PC-3 (cell line): ENCODE measurements around the gene SMIM26. TPM values are rescaled to one million over a fixed set of nuclear protein-coding genes. Genes with fewer than 3 reads are reported as not detected.
A peak's percentile ranks its signal among the peaks of the same experiment; 100 is the strongest.
"Not testable (repeated sequence)": the region's sequence is repeated elsewhere in the genome, so short reads cannot be mapped to it uniquely, and the experiment has no call there.

Experiments
- ATAC-seq: fragments of 200-7000 bp; cut with Tn5 transposase; 2 replicates; pipeline ENCODE4 v1.9.1; 2020; ENCODE audit warnings: mild to moderate bottlenecking, moderate library complexity
- Bru-seq: library from RNA; stranded (reverse); fragments of 400-500 nt; gene quantifications from one replicate; lab custom pipeline; 2021; lab: Mats Ljungman, UMichigan
- BruChase-seq, 2 experiments: library from RNA; stranded (reverse); fragments of 400-500 nt; gene quantifications; one replicate each; lab custom pipeline; 2021; lab: Mats Ljungman, UMichigan
- BruUV-seq: library from RNA; stranded (reverse); fragments of 400-500 nt; replicated peaks from 2 replicates; lab custom pipeline; 2021; lab: Mats Ljungman, UMichigan
- CTCF ChIA-PET: fragments of 300-600 bp; sonication (Branson Sonifier 250); formaldehyde crosslinking; loops from one replicate; lab custom pipeline; 2022; ENCODE audit warnings: antibody characterized with exemption; lab: Charles Lee
- POLR2A ChIA-PET: fragments of 300-600 bp; sonication (Branson Sonifier 250); formaldehyde crosslinking; loops from one replicate; lab custom pipeline; 2022; ENCODE audit warnings: antibody characterized with exemption; ENCODE audit not compliant: unreplicated experiment; lab: Charles Lee
- DNase-seq: peaks from one replicate; pipeline ENCODE4 v3.0.0-alpha.2; 2015
- H2AFZ ChIP-seq: fragments of 300-600 bp; sonication (generic); 2 replicates; pipeline ENCODE4 v1.6.0; 2016; ENCODE audit warnings: antibody characterized with exemption, low read length
- H3F3A ChIP-seq: fragments of 300-600 bp; sonication (generic); one replicate; pipeline ENCODE4 v1.6.0; 2017; ENCODE audit warnings: antibody characterized with exemption, low read length, control low read depth, mild to moderate bottlenecking; ENCODE audit not compliant: unreplicated experiment
- H3K27ac ChIP-seq: fragments of 300-600 bp; sonication (generic); 2 replicates; pipeline ENCODE4 v1.5.1; 2016; ENCODE audit warnings: mild to moderate bottlenecking, low read length
- H3K27me3 ChIP-seq: fragments of 300-600 bp; sonication (generic); 2 replicates; pipeline ENCODE4 v1.6.1; 2016; ENCODE audit warnings: low read length, mixed read lengths
- H3K36me3 ChIP-seq: fragments of 300-600 bp; sonication (generic); 2 replicates; pipeline ENCODE4 v1.6.1; 2016; ENCODE audit warnings: low read depth, mixed run types, low read length, mixed read lengths
- H3K4me1 ChIP-seq: fragments of 300-600 bp; sonication (generic); 2 replicates; pipeline ENCODE4 v1.5.1; 2016; ENCODE audit warnings: low read length; ENCODE audit not compliant: insufficient read depth
- H3K4me2 ChIP-seq: fragments of 300-600 bp; sonication (generic); 2 replicates; pipeline ENCODE4 v1.6.0; 2016; ENCODE audit warnings: low read length
- H3K4me3 ChIP-seq: fragments of 300-600 bp; sonication (generic); 2 replicates; pipeline ENCODE4 v1.5.1; 2016; ENCODE audit warnings: mild to moderate bottlenecking, low read length, mixed read lengths
- H3K79me2 ChIP-seq: fragments of 300-600 bp; sonication (generic); 2 replicates; pipeline ENCODE4 v1.6.1; 2017; ENCODE audit warnings: low read length, mixed read lengths
- H3K9ac ChIP-seq: fragments of 300-600 bp; sonication (generic); 2 replicates; pipeline ENCODE4 v1.6.0; 2016; ENCODE audit warnings: mild to moderate bottlenecking, low read length
- H3K9me2 ChIP-seq: fragments of 300-600 bp; sonication (generic); replicated peaks from 2 replicates; pipeline ENCODE4 v1.6.1; 2016; ENCODE audit warnings: mixed run types, low read length, mixed read lengths
- H3K9me3 ChIP-seq: fragments of 300-600 bp; sonication (generic); 2 replicates; pipeline ENCODE4 v1.6.1; 2016; ENCODE audit warnings: low read length, mixed read lengths
- H4K20me1 ChIP-seq: fragments of 300-600 bp; sonication (generic); 2 replicates; pipeline ENCODE4 v1.6.1; 2016; ENCODE audit warnings: low read length, mixed read lengths
- EZH2 ChIP-seq: fragments of 300-600 bp; sonication (generic); IDR thresholded peaks from one replicate; pipeline ENCODE4 v1.6.1; 2017; ENCODE audit warnings: antibody characterized with exemption, mild to moderate bottlenecking, low read length; ENCODE audit not compliant: unreplicated experiment
- EZH2phosphoT487 ChIP-seq: fragments of 300-600 bp; sonication (generic); IDR thresholded peaks from 2 replicates; pipeline ENCODE4 v1.6.1; 2018; ENCODE audit warnings: mild to moderate bottlenecking, antibody characterized with exemption, low read length, borderline replicate concordance
- intact Hi-C: fragments of 100-400 bp; cut with micrococcal nuclease; formaldehyde crosslinking; loops from 2 replicates; pipeline ENCODE4 v1.9.0; 2023
- long read RNA-seq: library from polyadenylated mRNA; unstranded; transcript quantifications from one replicate; pipeline ENCODE4 v2.0.0, GENCODE V29; 2021; ENCODE audit not compliant: unreplicated experiment
- total RNA-seq: library from RNA; depleted of rRNA; stranded (reverse); fragments of >200 nt; gene quantifications from 2 replicates; pipeline ENCODE4 v1.2.3, GENCODE V29; 2014; rRNA removed
- TF ChIP-seq, protein P1 (sequence below): fragments of 300-600 bp; sonication (generic); conservative IDR thresholded peaks from 2 replicates; pipeline ENCODE4 v1.5.1; 2017; ENCODE audit warnings: antibody characterized with exemption, low read depth, mild to moderate bottlenecking, low read length

The SMIM26 gene, protein sequence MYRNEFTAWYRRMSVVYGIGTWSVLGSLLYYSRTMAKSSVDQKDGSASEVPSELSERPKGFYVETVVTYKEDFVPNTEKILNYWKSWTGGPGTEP
- total RNA-seq (76.7 and 83.6 TPM in 2 replicates), Bru-seq, nascent RNA (percentile 93 among the genes with signal in this experiment), BruChase-seq, experiment 1, labeled RNA remaining after a 6-hour chase (percentile 99 among the genes with signal in this experiment), BruChase-seq, experiment 2, labeled RNA remaining after a 2-hour chase (percentile 95 among the genes with signal in this experiment)
- long read RNA-seq, transcript SMIM26-202 (2 exons, 575 nt): major isoform, 60 of 91 reads
- long read RNA-seq, transcript SMIM26-201 (2 exons, 505 nt): minor isoform, 31 of 91 reads
- long read RNA-seq, partial matches to known transcripts: 0 of 91 reads
- long read RNA-seq, other reads (novel, unspliced or antisense): 0 of 91 reads

DNA sequence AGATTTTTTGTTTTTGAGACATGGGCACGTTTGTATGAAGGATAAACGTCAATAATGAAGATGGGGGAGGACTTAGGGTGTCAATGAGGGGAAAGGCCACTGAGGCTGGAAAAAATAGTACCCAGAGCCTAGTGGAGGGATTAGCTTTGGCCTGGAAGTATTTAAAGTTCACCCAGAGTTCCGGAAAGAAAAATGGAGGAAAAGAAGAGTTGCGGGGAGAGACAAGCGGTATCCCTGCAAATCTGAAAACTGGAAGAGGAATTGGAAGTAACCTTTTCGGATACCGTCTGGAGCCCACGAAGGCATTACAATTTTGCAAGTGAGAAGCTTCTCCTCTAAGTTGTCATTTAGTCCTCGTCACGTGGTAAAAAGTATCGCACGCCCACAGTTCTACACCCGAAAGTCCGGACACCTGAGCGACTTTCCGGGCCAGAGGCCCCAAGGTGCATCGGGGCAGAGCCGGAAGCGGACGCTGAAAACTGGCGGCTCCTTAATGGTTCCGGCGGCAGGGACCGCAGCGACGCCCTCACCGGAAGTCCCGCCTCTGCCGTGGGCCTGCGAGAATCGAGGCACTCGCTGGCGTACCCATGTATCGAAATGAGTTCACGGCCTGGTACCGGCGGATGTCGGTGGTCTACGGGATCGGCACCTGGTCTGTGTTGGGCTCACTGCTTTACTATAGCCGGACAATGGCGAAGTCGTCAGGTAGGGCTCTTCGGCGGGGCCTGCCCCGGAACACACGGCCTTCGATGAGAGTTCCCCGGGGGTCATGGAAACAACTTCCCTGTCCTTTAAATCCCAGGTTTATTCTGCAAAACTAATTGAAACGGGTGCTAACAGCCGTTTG lies at the start of gene SMIM26:
SMIM26 (plus strand) TSS at position 541 of the 847 bp plus-strand sequence; CDS start at position 588, 47 bp downstream.
- Histone ChIP-seq H3F3A (peaks cover 7% of the 10 kb centered on the region), H3K27ac (peak within 1 kb of the TSS; percentile 36), H3K9ac (peak within 1 kb of the TSS; percentile 92), H3K9me3 (no peaks in the 10 kb centered on the region), H3K4me1 (peaks cover 7% of the 10 kb centered on the region), H3K36me3 (peaks cover 11% of the 10 kb centered on the region), H3K4me3 (peak within 1 kb of the TSS; percentile 94), H3K9me2 (no peaks in the 10 kb centered on the region), H3K27me3 (no peaks in the 10 kb centered on the region), H3K4me2 (peak within 1 kb of the TSS; percentile 97), H2AFZ (peak within 1 kb of the TSS; percentile 95), H3K79me2 (peaks cover 26% of the 10 kb centered on the region), H4K20me1 (no peaks in the 10 kb centered on the region)
- POLR2A ChIA-PET: interaction anchor here (0.6 to 1.1 kb wide), 3 partner anchors 18 to 1451 kb away, joined by 3 to 12 read pairs (median 5); no protein-coding TSS in a partner anchor
- intact Hi-C loops: loop anchor here (1.0 to 10.0 kb wide), 2 partner anchors 60 to 152 kb away; partner anchors contain the start of gene SEC23B
- CTCF ChIA-PET: no interaction called here
- ATAC-seq: peak; percentile 99
- TF ChIP-seq EZH2phosphoT487 (no peak), EZH2 (no peak)
- TF ChIP-seq, protein P1, sequence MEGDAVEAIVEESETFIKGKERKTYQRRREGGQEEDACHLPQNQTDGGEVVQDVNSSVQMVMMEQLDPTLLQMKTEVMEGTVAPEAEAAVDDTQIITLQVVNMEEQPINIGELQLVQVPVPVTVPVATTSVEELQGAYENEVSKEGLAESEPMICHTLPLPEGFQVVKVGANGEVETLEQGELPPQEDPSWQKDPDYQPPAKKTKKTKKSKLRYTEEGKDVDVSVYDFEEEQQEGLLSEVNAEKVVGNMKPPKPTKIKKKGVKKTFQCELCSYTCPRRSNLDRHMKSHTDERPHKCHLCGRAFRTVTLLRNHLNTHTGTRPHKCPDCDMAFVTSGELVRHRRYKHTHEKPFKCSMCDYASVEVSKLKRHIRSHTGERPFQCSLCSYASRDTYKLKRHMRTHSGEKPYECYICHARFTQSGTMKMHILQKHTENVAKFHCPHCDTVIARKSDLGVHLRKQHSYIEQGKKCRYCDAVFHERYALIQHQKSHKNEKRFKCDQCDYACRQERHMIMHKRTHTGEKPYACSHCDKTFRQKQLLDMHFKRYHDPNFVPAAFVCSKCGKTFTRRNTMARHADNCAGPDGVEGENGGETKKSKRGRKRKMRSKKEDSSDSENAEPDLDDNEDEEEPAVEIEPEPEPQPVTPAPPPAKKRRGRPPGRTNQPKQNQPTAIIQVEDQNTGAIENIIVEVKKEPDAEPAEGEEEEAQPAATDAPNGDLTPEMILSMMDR: no peak
- TSS peak; percentile 94 for BruUV-seq
- DNase-seq: peak; percentile 98

DNA sequence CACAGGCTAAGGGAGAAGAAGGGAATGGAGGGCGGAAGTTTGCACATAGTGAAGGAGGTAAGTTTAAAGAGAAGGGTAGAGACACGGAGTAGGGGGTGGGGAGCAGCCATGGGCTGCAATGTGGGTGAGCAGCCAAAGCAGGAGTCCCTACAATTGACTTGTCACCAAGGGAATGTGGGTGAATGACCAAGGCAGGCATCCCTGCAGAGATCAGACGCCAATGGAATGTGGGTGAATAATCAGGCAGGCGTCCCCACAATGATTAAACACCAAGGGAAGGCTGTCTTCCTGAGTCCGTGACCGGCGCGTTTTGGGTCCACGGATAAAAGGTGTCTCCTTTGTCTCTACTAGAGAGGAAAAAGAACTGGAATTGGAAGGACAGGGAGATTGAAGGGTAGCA lies 45.2 kb upstream of the SMIM26 start:
- ATAC-seq, H3K27ac ChIP-seq, H4K20me1 ChIP-seq, H3F3A ChIP-seq, H3K4me3 ChIP-seq, DNase-seq, H2AFZ ChIP-seq, H3K9me2 ChIP-seq, H3K4me2 ChIP-seq, H3K9ac ChIP-seq, H3K9me3 ChIP-seq, CTCF ChIA-PET, BruUV-seq, intact Hi-C loops, H3K79me2 ChIP-seq, POLR2A ChIA-PET, H3K27me3 ChIP-seq: not testable (repeated sequence)
- peaks cover 19% of the 10 kb centered on the region for H3K4me1 ChIP-seq
- H3K36me3 ChIP-seq: peaks cover 27% of the 10 kb centered on the region

DNA sequence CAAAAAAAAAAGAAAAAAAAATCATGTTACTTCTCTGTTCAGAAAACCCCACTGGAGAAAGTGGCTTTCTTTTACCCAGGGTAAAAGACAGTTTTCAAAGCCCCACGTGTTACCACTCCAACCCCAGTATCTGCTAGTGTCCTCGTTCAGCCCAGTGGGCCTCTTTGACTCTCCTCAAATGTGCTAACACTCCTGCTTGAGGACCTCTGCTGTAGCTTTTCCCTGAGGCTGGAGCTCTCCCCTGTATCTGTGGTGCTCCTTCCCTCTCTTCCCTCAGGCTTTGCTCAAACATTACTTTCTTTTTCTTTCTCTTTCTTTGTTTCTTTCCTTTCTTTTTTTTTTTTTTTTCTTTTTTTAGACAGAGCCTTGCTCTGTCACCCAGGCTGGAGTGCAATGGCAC lies 44.2 kb upstream of the SMIM26 start:
- ChIA-PET CTCF (no interaction called here), POLR2A (no interaction called here)
- TF ChIP-seq EZH2: no peak
- TF ChIP-seq, protein P1: no peak
- TF ChIP-seq EZH2phosphoT487: no peak
- no peaks in the 10 kb centered on the region for H3K9me3 ChIP-seq
- intact Hi-C loops: no loop called here
- no peak overlapping the region for H3K9ac ChIP-seq
- ATAC-seq (no peak), DNase-seq (no peak)
- BruUV-seq: no TSS peak
- H3K9me2 ChIP-seq: no peaks in the 10 kb centered on the region
- no peak overlapping the region for H3K4me3 ChIP-seq
- no peak overlapping the region for H2AFZ ChIP-seq
- H4K20me1 ChIP-seq: no peaks in the 10 kb centered on the region
- no peak overlapping the region for H3K4me2 ChIP-seq
- H3K27me3 ChIP-seq: no peaks in the 10 kb centered on the region
- peaks cover 28% of the 10 kb centered on the region for H3K4me1 ChIP-seq
- H3F3A ChIP-seq: no peaks in the 10 kb centered on the region
- no peaks in the 10 kb centered on the region for H3K79me2 ChIP-seq
- peaks cover 33% of the 10 kb centered on the region for H3K36me3 ChIP-seq
- H3K27ac ChIP-seq: no peak overlapping the region
